Left hindlimb (tissue), 1 donor: ENCODE results near the gene WDR53.
"Not testable (repeated sequence)": the region's sequence is repeated elsewhere in the genome, so short reads cannot be mapped to it uniquely, and the experiment has no call there.

ENCODE experiments used
- DNase-seq: peaks from one replicate; pipeline ENCODE4 v3.0.0-alpha.2; 2018

The WDR53 gene

GRCh38 chr3:196568246-196569002 is at the start of gene WDR53, which contains the start of gene FBXO45:
TSS of gene WDR53 (minus strand) at chr3:196568554. CDS start at chr3:196561475, 7,079 bp downstream.
TSS of gene FBXO45 (plus strand) at chr3:196568660. CDS start at chr3:196568985, 325 bp downstream.
- DNase-seq, result peak; percentile 96

GRCh38 chr3:196617256-196617655 is 48.9 kb upstream of the WDR53 start:
- no peak for DNase-seq

GRCh38 chr3:196615234-196615633 is 46.9 kb upstream of the WDR53 start:
- DNase-seq, result not testable (repeated sequence)

- no peak for DNase-seq
These were observed 43.6 kb upstream of the WDR53 start for GRCh38 chr3:196611761-196612483.

GRCh38 chr3:196609805-196610515 is 41.6 kb upstream of the WDR53 start:
- DNase-seq, result no peak

GRCh38 chr3:196609343-196609775 is 41.0 kb upstream of the WDR53 start:
- DNase-seq, result peak; percentile 84

GRCh38 chr3:196608693-196609092 is 40.3 kb upstream of the WDR53 start:
- DNase-seq, result no peak

GRCh38 chr3:196604548-196604947 is 36.2 kb upstream of the WDR53 start:
- DNase-seq, result no peak

GRCh38 chr3:196603683-196604082 is 35.3 kb upstream of the WDR53 start:
- no peak for DNase-seq

- no peak for DNase-seq
These were observed 34.3 kb upstream of the WDR53 start for GRCh38 chr3:196602673-196603072.

GRCh38 chr3:196600359-196600758 is 32.0 kb upstream of the WDR53 start:
- DNase-seq, result no peak

GRCh38 chr3:196599734-196600128 is 31.4 kb upstream of the WDR53 start:
- no peak for DNase-seq

- not testable (repeated sequence) for DNase-seq
These were observed 29.8 kb upstream of the WDR53 start for GRCh38 chr3:196597971-196598733.

- DNase-seq, result no peak
These were observed 28.0 kb upstream of the WDR53 start for GRCh38 chr3:196596355-196596754.

- no peak for DNase-seq
These were observed 21.9 kb upstream of the WDR53 start for GRCh38 chr3:196590279-196590678.

GRCh38 chr3:196585044-196585757 is 16.8 kb upstream of the WDR53 start:
- no peak for DNase-seq

GRCh38 chr3:196572389-196572788 is 4.0 kb upstream of the WDR53 start:
- DNase-seq, result no peak

GRCh38 chr3:196570332-196570731 is 2.0 kb upstream of the WDR53 start:
- DNase-seq, result not testable (repeated sequence)

GRCh38 chr3:196569003-196569516 is 706 bp upstream of the WDR53 start:
- no peak for DNase-seq

- DNase-seq, result no peak
These were observed 4.6 kb downstream of the WDR53 start for GRCh38 chr3:196563721-196564225.

GRCh38 chr3:196559826-196560225 is 8.5 kb downstream of the WDR53 start:
- no peak for DNase-seq
